ENCODE measurements around the gene PPP6R1.

The PPP6R1 gene

GRCh38 chr19:55258476-55258827 lies 365 bp downstream of the PPP6R1 start:
- no peak for TF ChIP-seq ZNF274 (IDR thresholded peaks at IDR 0.05; ENCODE audit: low read depth, low read length)

GRCh38 chr19:55257461-55258420 lies 1.1 kb downstream of the PPP6R1 start:
- no peak for TF ChIP-seq ZNF274 (IDR thresholded peaks at IDR 0.05; ENCODE audit: low read depth, low read length)
- peak overlapping the region; percentile 92 for H3K4me3 ChIP-seq (ENCODE audit: low read length)

More at GRCh38 chr19:55258476-55258827, 365 bp downstream of the PPP6R1 start:
- peak overlapping the region; percentile 92 for H3K4me3 ChIP-seq (ENCODE audit: low read length)

- H3K4me3 ChIP-seq (ENCODE audit: low read length), result peak overlapping the region; percentile 92
- TF ChIP-seq ZNF274 (IDR thresholded peaks at IDR 0.05; ENCODE audit: low read depth, low read length), result no peak
Observed at GRCh38 chr19:55256562-55257460, 2.0 kb downstream of the PPP6R1 start.

- no peak for TF ChIP-seq ZNF274 (IDR thresholded peaks at IDR 0.05; ENCODE audit: low read depth, low read length)
- peak overlapping the region; percentile 92; the same call in 1 of the 2 replicates for H3K4me3 ChIP-seq (ENCODE audit: low read length)
Observed at GRCh38 chr19:55255618-55256423, 3.0 kb downstream of the PPP6R1 start.

- TF ChIP-seq ZNF274 (IDR thresholded peaks at IDR 0.05; ENCODE audit: low read depth, low read length), result no peak
- peak overlapping the region; percentile 92; the same call in 1 of the 2 replicates for H3K4me3 ChIP-seq (ENCODE audit: low read length)
Observed at GRCh38 chr19:55254625-55254977, 4.2 kb downstream of the PPP6R1 start.

- peak overlapping the region; percentile 92; the same call in 1 of the 2 replicates for H3K4me3 ChIP-seq (ENCODE audit: low read length)
- TF ChIP-seq ZNF274 (IDR thresholded peaks at IDR 0.05; ENCODE audit: low read depth, low read length), result no peak
Observed at GRCh38 chr19:55253842-55254624, 4.8 kb downstream of the PPP6R1 start.

- H3K4me3 ChIP-seq (ENCODE audit: low read length), result peak overlapping the region; percentile 92; the same call in 1 of the 2 replicates
- no peak for TF ChIP-seq ZNF274 (IDR thresholded peaks at IDR 0.05; ENCODE audit: low read depth, low read length)
Observed at GRCh38 chr19:55252760-55253663, 5.8 kb downstream of the PPP6R1 start.

GRCh38 chr19:55251341-55252081 lies 7.3 kb downstream of the PPP6R1 start:
- H3K4me3 ChIP-seq (ENCODE audit: low read length), result peak overlapping the region; percentile 30; the same call in 1 of the 2 replicates
- TF ChIP-seq ZNF274 (IDR thresholded peaks at IDR 0.05; ENCODE audit: low read depth, low read length), result no peak

- no peak overlapping the region for H3K4me3 ChIP-seq (ENCODE audit: low read length)
- no peak for TF ChIP-seq ZNF274 (IDR thresholded peaks at IDR 0.05; ENCODE audit: low read depth, low read length)
Observed at GRCh38 chr19:55250262-55251036, 8.4 kb downstream of the PPP6R1 start.

- H3K4me3 ChIP-seq (ENCODE audit: low read length), result no peak overlapping the region
- no peak for TF ChIP-seq ZNF274 (IDR thresholded peaks at IDR 0.05; ENCODE audit: low read depth, low read length)
Observed at GRCh38 chr19:55249841-55250240, 9.0 kb downstream of the PPP6R1 start.

GRCh38 chr19:55248704-55249103 lies 10.1 kb downstream of the PPP6R1 start:
- TF ChIP-seq ZNF274 (IDR thresholded peaks at IDR 0.05; ENCODE audit: low read depth, low read length), result no peak
- no peak overlapping the region for H3K4me3 ChIP-seq (ENCODE audit: low read length)

All from GM08714 (cell line).